ENCODE data around the gene FCN3.

GRCh38 chr1:27393641-27394281 is 19.1 kb upstream of the FCN3 start:
- TF ChIP-seq CTCF (IDR thresholded peaks at IDR 0.05; ENCODE audit: extremely low read depth in 1 of 2, insufficient read depth in 1 of 2, low read depth in 1 of 2, low read length in 2 of 2) (no peak), MYC (IDR thresholded peaks at IDR 0.05; ENCODE audit: low read depth, low read length) (no peak), POLR2A (IDR thresholded peaks at IDR 0.05; ENCODE audit: low read depth, low read length) (no peak), POLR2AphosphoS5 (IDR thresholded peaks at IDR 0.05; ENCODE audit: insufficient read depth, low read depth, low read length) (no peak)
